Liver (tissue), 9 donors: Measurements from ENCODE around the gene CYP4X1. TPM values are rescaled to one million over a fixed set of nuclear protein-coding genes. Genes with fewer than 3 reads are reported as not detected.
A peak's percentile ranks its signal among the peaks of the same experiment; 100 is the strongest.

Source experiments
- DNase-seq: peaks from one replicate; pipeline ENCODE4 v3.0.0-alpha.2; 2017; ENCODE audit warnings: low spot score
- H3K27ac ChIP-seq, 2 donors: one replicate each; pipeline ENCODE4 v1.7.0; 2013; ENCODE audit warnings: inconsistent platforms in 2 of 2, low read length in 2 of 2, control low read depth in 1 of 2, low read depth in 1 of 2, mild to moderate bottlenecking in 1 of 2
- H3K27me3 ChIP-seq, 4 donors: one replicate each; pipeline versions ENCODE4 v1.6.1 to v1.7.0; 2013; ENCODE audit warnings: low read length in 3 of 4, inconsistent platforms in 1 of 4, mild to moderate bottlenecking in 1 of 4, moderate library complexity in 1 of 4; ENCODE audit not compliant: control insufficient read depth in 4 of 4, insufficient read depth in 4 of 4
- H3K36me3 ChIP-seq, 4 donors: one replicate each; pipeline versions ENCODE4 v1.6.1 to v1.7.0; 2013; ENCODE audit warnings: low read length in 3 of 4, mild to moderate bottlenecking in 3 of 4, low read depth in 1 of 4, moderate library complexity in 1 of 4; ENCODE audit not compliant: control insufficient read depth in 4 of 4, insufficient read depth in 3 of 4
- H3K4me1 ChIP-seq, 4 donors: one replicate each; pipeline versions ENCODE4 v1.6.1 to v1.7.0; 2013; ENCODE audit warnings: low read length in 3 of 4, mild to moderate bottlenecking in 3 of 4, moderate library complexity in 1 of 4; ENCODE audit not compliant: control insufficient read depth in 4 of 4, insufficient read depth in 4 of 4
- H3K4me3 ChIP-seq, 3 donors: one replicate each; pipeline versions ENCODE4 v1.6.1 to v1.7.0; 2013; ENCODE audit warnings: low read length in 3 of 3, control low read depth in 1 of 3, low read depth in 1 of 3, mild to moderate bottlenecking in 1 of 3
- H3K9ac ChIP-seq, 2 donors: one replicate each; pipeline ENCODE4 v1.7.0; 2013; ENCODE audit warnings: low read length in 2 of 2, mild to moderate bottlenecking in 2 of 2, moderate library complexity in 2 of 2, control low read depth in 1 of 2, low read depth in 1 of 2
- H3K9me3 ChIP-seq, 4 donors: one replicate each; pipeline versions ENCODE4 v1.6.1 to v1.7.0; 2013; ENCODE audit warnings: low read length in 3 of 4; ENCODE audit not compliant: control insufficient read depth in 4 of 4
- CTCF ChIP-seq: fragments of 150-350 bp; IDR thresholded peaks from 2 replicates; pipeline ENCODE4 v1.5.1; 2017; ENCODE audit warnings: improper control_type of control experiment, low read depth, low read length; ENCODE audit not compliant: missing input control
- HNF4G ChIP-seq: IDR thresholded peaks from 2 replicates; pipeline ENCODE4 v1.6.1; 2016; ENCODE audit warnings: antibody characterized with exemption
- MAX ChIP-seq: IDR thresholded peaks from 2 replicates; pipeline ENCODE4 v1.6.1; 2016; ENCODE audit warnings: antibody characterized with exemption
- RAD21 ChIP-seq, 2 donors: IDR thresholded peaks; 2 replicates each; pipeline ENCODE4 v1.6.1; 2016; ENCODE audit warnings: antibody characterized with exemption in 2 of 2, mild to moderate bottlenecking in 2 of 2
- REST ChIP-seq: IDR thresholded peaks from 2 replicates; pipeline ENCODE4 v1.6.1; 2016; ENCODE audit warnings: antibody characterized with exemption, mild to moderate bottlenecking
- SP1 ChIP-seq: IDR thresholded peaks from 2 replicates; pipeline ENCODE4 v1.6.1; 2018; ENCODE audit warnings: antibody characterized with exemption, mild to moderate bottlenecking
- TAF1 ChIP-seq: conservative IDR thresholded peaks from 2 replicates; pipeline ENCODE4 v1.6.1; 2016; ENCODE audit warnings: antibody characterized with exemption, mild to moderate bottlenecking
- YY1 ChIP-seq: IDR thresholded peaks from 2 replicates; pipeline ENCODE4 v1.6.1; 2016; ENCODE audit warnings: antibody characterized with exemption, mild to moderate bottlenecking
- WGBS: extraction: QIAGEN DNeasy Blood & Tissue Kit; methylation state at CpG from one replicate; pipeline ENCODE4 v1.1.7; 2013; 5-methylcytosine and 5-hydroxymethylcytosine counted together
- polyA plus RNA-seq, 2 donors: library from polyadenylated mRNA; stranded (reverse) in 1 of 2; unstranded in 1 of 2; fragments of 200-250 nt in 1 of 2; fragments of >200 nt in 1 of 2; fragmentation: Nextera tagmentation in 1 of 2; extraction: Ambion mirVana in 1 of 2; gene quantifications; one replicate each; pipeline versions ENCODE4 v1.2.1 to v1.2.3, GENCODE V29; 2013 to 2015
- total RNA-seq, 2 donors: library from RNA; depleted of rRNA; stranded (reverse); fragments of >200 nt; gene quantifications; one replicate each; pipeline ENCODE4 v1.2.3, GENCODE V29; 2014
- donor health status: healthy.
- donor health status: healthy.
- donor health status: healthy.
- donor health status: healthy.
- donor health status: healthy.

The CYP4X1 gene
- total and polyA plus RNA-seq, 4 donors: 0.56 to 4.9 (median 2.0) TPM

- Histone ChIP-seq H3K27ac (no peak overlapping the region), H3K27me3 (no peaks in the 10 kb centered on the region), H3K9me3 (no peaks in the 10 kb centered on the region), H3K4me1 (no peaks in the 10 kb centered on the region), H3K4me3 (no peak overlapping the region), H3K36me3 (no peaks in the 10 kb centered on the region), H3K9ac (no peak overlapping the region)
- TF ChIP-seq RAD21 (IDR thresholded peaks at IDR 0.05): peak; percentile 86 to 89
- no peak for TF ChIP-seq SP1
- peak; percentile 50 for TF ChIP-seq CTCF
- DNase-seq: no peak
- WGBS: 56% methylated on average over 13 of the region's 13 CpGs
Observed at GRCh38 chr1:46991083-46991923, 32.2 kb upstream of the CYP4X1 start.

- no peaks in the 10 kb centered on the region for H3K9me3 ChIP-seq
- no peaks in the 10 kb centered on the region for H3K4me1 ChIP-seq
- H3K36me3 ChIP-seq: no peaks in the 10 kb centered on the region
- WGBS: 68% methylated on average over 3 of the region's 3 CpGs
- TF ChIP-seq TAF1 (no peak), HNF4G (no peak), MAX (no peak), YY1 (no peak)
- H3K27ac ChIP-seq: no peak overlapping the region
- H3K9ac ChIP-seq: no peak overlapping the region
- no peak overlapping the region for H3K4me3 ChIP-seq
- no peak for DNase-seq
- H3K27me3 ChIP-seq: no peaks in the 10 kb centered on the region
Observed at GRCh38 chr1:46996659-46997281, 26.7 kb upstream of the CYP4X1 start.

- no peak for DNase-seq
- Histone ChIP-seq H3K36me3 (no peaks in the 10 kb centered on the region), H3K27ac (no peak overlapping the region), H3K4me1 (no peaks in the 10 kb centered on the region), H3K9me3 (no peaks in the 10 kb centered on the region), H3K4me3 (no peak overlapping the region), H3K9ac (no peak overlapping the region), H3K27me3 (no peaks in the 10 kb centered on the region)
- no peak for TF ChIP-seq MAX
- TF ChIP-seq RAD21 (IDR thresholded peaks at IDR 0.05): peak; percentile 62 to 73
- no peak for TF ChIP-seq TAF1
- peak; percentile 43 for TF ChIP-seq CTCF
- no peak for TF ChIP-seq REST
- 37% methylated on average over 1 of the region's 1 CpG for WGBS
Observed at GRCh38 chr1:47002211-47002610, 21.3 kb upstream of the CYP4X1 start.
